Uterus (tissue), 4 donors: ENCODE results near the gene ALG12. TPM values are rescaled to one million over a fixed set of nuclear protein-coding genes. Genes with fewer than 3 reads are reported as not detected.
"Not testable (repeated sequence)": the region's sequence is repeated elsewhere in the genome, so short reads cannot be mapped to it uniquely, and the experiment has no call there.

Experiments used
- DNase-seq, 2 donors: peaks; one replicate each; pipeline ENCODE4 v3.0.0-alpha.2; 2019 to 2020
- H3K27ac ChIP-seq, 2 donors: fragments of 200-600 bp; sonication (generic); 1 replicate in 1 of 2; 2 replicates in 1 of 2; pipeline ENCODE4 v1.5.1; 2016 to 2018
- H3K27me3 ChIP-seq, 2 donors: fragments of 200-600 bp; sonication (generic); one replicate each; pipeline ENCODE4 v1.5.1; 2018 to 2019; ENCODE audit warnings: control low read depth in 1 of 2
- H3K36me3 ChIP-seq, 2 donors: fragments of 200-600 bp; sonication (generic); one replicate each; pipeline ENCODE4 v1.5.1; 2019; ENCODE audit warnings: control low read depth in 1 of 2
- H3K4me1 ChIP-seq, 2 donors: fragments of 200-600 bp; sonication (generic); one replicate each; pipeline ENCODE4 v1.5.1; 2018 to 2019; ENCODE audit warnings: control low read depth in 1 of 2
- H3K4me3 ChIP-seq, 2 donors: fragments of 200-600 bp; sonication (generic); 1 replicate in 1 of 2; 2 replicates in 1 of 2; pipeline ENCODE4 v1.5.1; 2018 to 2019; ENCODE audit warnings: mild to moderate bottlenecking in 1 of 2
- H3K9me3 ChIP-seq, 2 donors: fragments of 200-600 bp; sonication (generic); one replicate each; pipeline ENCODE4 v1.5.1; 2019; ENCODE audit warnings: control low read depth in 1 of 2
- POLR2A ChIP-seq, 2 donors: fragments of 450-650 bp; IDR thresholded peaks; one replicate each; pipeline ENCODE4 v1.6.1; 2016; ENCODE audit warnings: antibody characterized with exemption in 2 of 2, mild to moderate bottlenecking in 1 of 2, moderate library complexity in 1 of 2
- intact Hi-C: fragments of 100-400 bp; cut with DNase I; formaldehyde crosslinking; loops from one replicate; pipeline ENCODE4 v1.15.1; 2023; ENCODE audit warnings: low total_unique reads
- total RNA-seq, 4 donors: library from RNA; depleted of rRNA in 3 of 4; stranded (reverse); fragments of >200 nt in 3 of 4; gene quantifications; one replicate each; pipeline versions ENCODE4 v1.1.0 to v1.2.4, GENCODE V29; 2014 to 2023
- TF ChIP-seq, protein P1 (sequence below), 4 experiments: fragments of 200-600 bp in 2 of 4; fragments of 450-650 bp in 2 of 4; sonication (generic) in 2 of 4; IDR thresholded peaks; one replicate each; pipeline ENCODE4 v1.5.1; 2016 to 2019; ENCODE audit warnings: antibody characterized with exemption in 4 of 4, mild to moderate bottlenecking in 2 of 4, moderate library complexity in 1 of 4
- donor health status: DM: yes; HTN: yes; CAD: no.

Gene ALG12
- total RNA-seq, 4 donors from 2014 or later = 11.8 to 22.5 (median 18.3) TPM

DNA sequence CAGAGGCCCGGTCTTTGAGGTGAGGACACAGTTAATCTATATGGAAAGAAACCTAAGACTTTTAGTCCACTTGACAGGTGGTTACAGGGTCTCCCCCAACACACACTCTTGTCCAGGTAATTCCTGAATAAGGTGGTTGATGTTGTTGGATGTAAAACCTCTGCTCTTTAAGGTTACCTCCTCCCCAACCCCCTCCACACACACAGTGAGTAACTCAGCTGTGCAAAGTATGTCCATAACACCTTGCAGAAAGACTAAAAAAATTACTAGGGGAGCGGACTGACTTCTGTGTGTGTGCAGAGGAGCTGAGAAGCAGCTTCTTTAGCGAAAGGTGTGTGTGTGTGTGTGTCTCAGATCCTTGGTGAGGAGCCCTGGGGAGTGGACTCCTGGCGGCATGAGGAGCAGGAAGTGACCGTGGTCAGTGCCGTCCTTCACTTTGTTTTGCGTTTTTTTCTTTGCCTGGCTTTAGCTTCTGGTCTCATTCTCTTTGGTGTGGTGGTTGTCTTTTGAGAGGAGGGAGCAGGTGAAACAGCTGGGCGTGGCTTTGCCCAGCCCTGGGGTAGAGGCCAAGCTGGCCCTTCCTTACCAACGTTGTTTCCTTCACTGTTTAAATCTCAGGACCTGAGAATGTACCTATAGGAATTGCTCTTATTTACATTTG, 62.9 kb downstream of the ALG12 start:
- no peaks in the 10 kb centered on the region for H3K9me3 ChIP-seq
- no peaks in the 10 kb centered on the region for H3K27me3 ChIP-seq
- intact Hi-C loops = no loop called here
- H3K27ac ChIP-seq = no peak overlapping the region
- no peak overlapping the region for H3K4me3 ChIP-seq
- H3K36me3 ChIP-seq = no peaks in the 10 kb centered on the region
- peaks cover 0 to 6% of the 10 kb centered on the region in 2 donors for H3K4me1 ChIP-seq
- TF ChIP-seq, protein P1, sequence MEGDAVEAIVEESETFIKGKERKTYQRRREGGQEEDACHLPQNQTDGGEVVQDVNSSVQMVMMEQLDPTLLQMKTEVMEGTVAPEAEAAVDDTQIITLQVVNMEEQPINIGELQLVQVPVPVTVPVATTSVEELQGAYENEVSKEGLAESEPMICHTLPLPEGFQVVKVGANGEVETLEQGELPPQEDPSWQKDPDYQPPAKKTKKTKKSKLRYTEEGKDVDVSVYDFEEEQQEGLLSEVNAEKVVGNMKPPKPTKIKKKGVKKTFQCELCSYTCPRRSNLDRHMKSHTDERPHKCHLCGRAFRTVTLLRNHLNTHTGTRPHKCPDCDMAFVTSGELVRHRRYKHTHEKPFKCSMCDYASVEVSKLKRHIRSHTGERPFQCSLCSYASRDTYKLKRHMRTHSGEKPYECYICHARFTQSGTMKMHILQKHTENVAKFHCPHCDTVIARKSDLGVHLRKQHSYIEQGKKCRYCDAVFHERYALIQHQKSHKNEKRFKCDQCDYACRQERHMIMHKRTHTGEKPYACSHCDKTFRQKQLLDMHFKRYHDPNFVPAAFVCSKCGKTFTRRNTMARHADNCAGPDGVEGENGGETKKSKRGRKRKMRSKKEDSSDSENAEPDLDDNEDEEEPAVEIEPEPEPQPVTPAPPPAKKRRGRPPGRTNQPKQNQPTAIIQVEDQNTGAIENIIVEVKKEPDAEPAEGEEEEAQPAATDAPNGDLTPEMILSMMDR (IDR thresholded peaks at IDR 0.05) = no peak
- no peak for TF ChIP-seq POLR2A (IDR thresholded peaks at IDR 0.05)
- no peak for DNase-seq

DNA sequence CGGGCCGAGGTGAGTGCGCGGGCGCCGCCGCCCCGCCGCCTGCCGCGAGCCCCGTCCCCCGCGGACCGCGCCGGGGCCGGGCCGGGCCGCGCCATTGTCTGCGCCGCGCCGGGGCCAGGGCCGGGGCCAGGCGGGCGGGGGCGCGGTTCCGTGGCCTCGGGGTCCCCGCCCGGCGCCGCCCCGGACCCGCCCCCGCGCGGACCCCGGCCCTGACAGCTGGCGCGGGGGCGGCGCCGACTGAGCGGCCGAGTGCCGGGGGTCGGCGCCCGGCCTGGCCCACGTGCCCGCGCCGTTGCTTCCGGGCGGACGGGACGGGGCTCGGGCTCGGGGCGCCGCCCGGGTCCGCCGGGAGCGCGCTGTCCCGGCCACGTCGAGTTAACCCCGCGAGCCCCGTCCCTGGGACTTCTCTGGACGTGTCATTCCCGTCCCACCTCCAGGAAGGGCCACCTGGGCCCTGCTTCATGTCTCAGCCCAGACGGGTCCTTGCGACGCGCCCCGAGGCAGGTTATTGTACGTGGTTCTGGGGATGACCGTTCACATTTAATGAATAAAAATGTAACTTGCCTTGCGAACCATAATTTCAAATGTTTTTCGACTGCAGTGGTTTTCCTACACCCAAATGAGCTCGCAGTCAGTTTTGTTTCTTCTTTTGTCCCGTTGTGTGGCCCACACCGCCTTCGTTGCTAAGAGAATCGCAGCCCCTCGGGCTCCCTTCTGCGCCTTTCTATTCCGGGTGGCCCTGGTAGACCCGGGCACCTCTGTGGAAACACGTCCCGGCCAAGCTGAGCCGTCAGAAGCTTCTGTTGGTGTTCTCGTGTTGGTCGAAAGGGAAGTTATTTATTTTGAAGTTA, 64.0 kb downstream of the ALG12 start:
- peak overlapping the region; percentile 57 to 62 for H3K27ac ChIP-seq
- no peaks in the 10 kb centered on the region for H3K9me3 ChIP-seq
- TF ChIP-seq, protein P1 (IDR thresholded peaks at IDR 0.05) = no peak
- no peak for TF ChIP-seq POLR2A (IDR thresholded peaks at IDR 0.05)
- H3K36me3 ChIP-seq = no peaks in the 10 kb centered on the region
- H3K4me1 ChIP-seq = peaks cover 0 to 13% of the 10 kb centered on the region in 2 donors
- intact Hi-C loops = no loop called here
- H3K4me3 ChIP-seq = peak overlapping the region; percentile 56 to 71
- peaks cover 5 to 6% of the 10 kb centered on the region in 2 donors for H3K27me3 ChIP-seq
- peak in 1 of 2 donors; percentile 36 for DNase-seq

DNA sequence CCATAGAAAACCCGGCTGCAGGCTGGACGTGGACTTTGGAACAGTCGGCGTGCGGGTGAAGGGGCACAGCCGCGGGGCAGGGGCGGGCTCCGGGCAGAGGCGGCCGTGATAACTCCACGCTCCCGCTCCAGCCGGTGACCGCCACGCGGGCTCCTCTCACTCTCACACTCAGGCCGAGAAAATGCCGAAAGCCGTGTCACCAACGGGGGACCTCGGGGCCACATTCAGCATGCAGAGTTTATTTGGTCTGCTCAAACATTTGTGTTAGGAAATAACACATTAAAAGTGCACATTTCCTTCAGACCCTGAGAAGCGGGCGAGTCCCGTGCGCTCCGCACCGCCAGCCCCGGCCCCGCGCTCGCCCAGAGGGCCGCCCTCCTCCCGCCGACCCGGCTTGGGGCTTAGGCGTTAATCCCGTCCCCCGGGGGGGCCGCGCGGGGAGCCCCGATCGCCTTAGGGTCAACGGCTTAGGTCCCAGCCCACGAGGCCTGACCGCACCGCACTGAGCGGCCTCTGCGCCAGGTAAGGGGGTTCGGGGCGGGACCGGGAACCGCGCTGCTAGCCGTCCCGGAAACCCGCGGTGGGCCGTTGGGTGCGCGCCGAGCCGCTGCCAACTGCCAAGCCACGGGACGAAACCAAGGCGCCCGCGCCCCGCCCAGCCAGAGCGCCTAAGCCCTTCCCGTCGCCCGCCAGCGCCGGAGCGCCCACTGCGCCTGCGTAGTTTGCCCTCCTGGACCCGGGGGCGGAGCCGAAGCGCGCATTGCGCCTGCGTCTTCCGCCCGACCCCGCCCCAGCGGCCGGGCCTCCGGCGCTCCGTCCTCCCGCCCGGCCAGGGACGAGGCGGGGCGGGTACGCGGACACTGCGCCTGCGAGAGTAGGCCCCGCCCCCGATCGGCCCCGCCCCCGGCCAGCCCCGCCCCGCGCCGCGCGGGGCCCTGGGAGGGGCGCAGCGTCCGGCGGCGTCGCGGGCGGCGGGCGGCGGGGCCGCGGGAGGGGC, 65.0 kb downstream of the ALG12 start, which contains the start of gene ZBED4:
ZBED4 (plus strand) TSS at position 947 of the 997 bp plus-strand sequence. CDS start 29,819 bp downstream, outside the sequence.
- peak within 1 kb of the TSS; percentile 84 to 85 for H3K27ac ChIP-seq
- H3K27me3 ChIP-seq = peaks cover 8 to 16% of the 10 kb centered on the region in 2 donors
- no peaks in the 10 kb centered on the region for H3K9me3 ChIP-seq
- intact Hi-C loops = no loop called here
- peaks cover 0 to 23% of the 10 kb centered on the region in 2 donors for H3K4me1 ChIP-seq
- DNase-seq = peak; percentile 95 to 98
- H3K36me3 ChIP-seq = no peaks in the 10 kb centered on the region
- peak within 1 kb of the TSS; percentile 56 to 77 for H3K4me3 ChIP-seq
- TF ChIP-seq, protein P1 (IDR thresholded peaks at IDR 0.05) = peak in 1 of 4 experiments; percentile 34
- TF ChIP-seq POLR2A (IDR thresholded peaks at IDR 0.05) = peak; percentile 81 to 88

DNA sequence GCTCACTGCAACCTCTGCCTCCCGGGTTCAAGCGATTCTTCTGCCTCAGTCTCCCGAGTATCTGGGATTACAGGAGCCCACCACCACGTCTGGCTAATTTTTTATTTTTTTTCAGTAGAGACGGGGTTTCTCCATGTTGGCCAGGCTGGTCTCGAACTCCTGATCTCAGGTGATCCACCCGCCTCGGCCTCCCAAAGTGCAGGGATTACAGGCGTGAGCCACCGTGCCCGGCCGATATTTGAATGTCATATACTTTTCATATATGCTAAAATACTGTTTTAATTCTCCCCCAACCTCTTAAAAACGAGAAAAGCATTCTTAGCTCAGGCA, 65.7 kb downstream of the ALG12 start:
- peak overlapping the region; percentile 84 to 85 for H3K27ac ChIP-seq
- H3K9me3 ChIP-seq, DNase-seq, H3K36me3 ChIP-seq, intact Hi-C loops: not testable (repeated sequence)
- peaks cover 11 to 21% of the 10 kb centered on the region in 2 donors for H3K27me3 ChIP-seq
- peak overlapping the region in 1 of 2 donors; percentile 77 for H3K4me3 ChIP-seq
- peaks cover 0 to 26% of the 10 kb centered on the region in 2 donors for H3K4me1 ChIP-seq
